IMR-90 (cell line): ENCODE measurements around the gene STK10. TPM values are rescaled to one million over a fixed set of nuclear protein-coding genes. Genes with fewer than 3 reads are reported as not detected.

ENCODE experiments used
- ATAC-seq: fragments of 200-7000 bp; cut with Tn5 transposase; 2 replicates; pipeline ENCODE4 v1.9.1; 2020; ENCODE audit warnings: low read depth, mild to moderate bottlenecking, moderate library complexity
- BruUV-seq: library from RNA; stranded (reverse); fragments of 400-500 nt; replicated peaks from 2 replicates; lab custom pipeline; 2021; lab: Mats Ljungman, UMichigan
- CTCF ChIA-PET: fragments of 300-600 bp; formaldehyde crosslinking; extraction: SDS; loops from one replicate; lab custom pipeline; 2021; ENCODE audit warnings: antibody characterized with exemption; lab: Yijun Ruan, JAX
- POLR2A ChIA-PET: fragments of 300-600 bp; sonication (Branson Sonifier 250); formaldehyde crosslinking; loops from one replicate; lab custom pipeline; 2022; ENCODE audit warnings: antibody characterized with exemption; ENCODE audit not compliant: unreplicated experiment; lab: Charles Lee
- DNase-seq: peaks from one replicate; pipeline ENCODE4 v3.0.0; 2013
- H2AFZ ChIP-seq: replicated peaks from 2 replicates; pipeline ENCODE3; 2013; ENCODE audit warnings: low read length, mild to moderate bottlenecking; ENCODE audit not compliant: poor library complexity
- H2AK5ac ChIP-seq: 2 replicates; pipeline ENCODE4 v1.6.1; 2013; ENCODE audit warnings: low read depth, low read length, inconsistent platforms
- H2AK9ac ChIP-seq: replicated peaks from 2 replicates; pipeline ENCODE3; 2013; ENCODE audit warnings: mild to moderate bottlenecking, low read depth, low read length, moderate library complexity; ENCODE audit not compliant: poor library complexity
- H2BK120ac ChIP-seq: 2 replicates; pipeline ENCODE4 v1.6.1; 2013; ENCODE audit warnings: low read depth, low read length, inconsistent platforms
- H2BK15ac ChIP-seq: 3 replicates; pipeline ENCODE4 v1.6.1; 2013; ENCODE audit warnings: low read depth, low read length, inconsistent platforms
- H2BK20ac ChIP-seq: 2 replicates; pipeline ENCODE4 v1.6.1; 2013; ENCODE audit warnings: low read depth, mild to moderate bottlenecking, inconsistent platforms, low read length, moderate library complexity
- H2BK5ac ChIP-seq: 2 replicates; pipeline ENCODE4 v1.6.1; 2013; ENCODE audit warnings: mild to moderate bottlenecking, low read depth, low read length, inconsistent platforms; ENCODE audit not compliant: poor library complexity, severe bottlenecking
- H3K14ac ChIP-seq: replicated peaks from 2 replicates; pipeline ENCODE4 v1.6.1; 2013; ENCODE audit warnings: low read depth, low read length, inconsistent platforms
- H3K18ac ChIP-seq: 2 replicates; pipeline ENCODE4 v1.6.1; 2013; ENCODE audit warnings: low read depth, low read length, control low read depth
- H3K23ac ChIP-seq: 2 replicates; pipeline ENCODE4 v1.6.1; 2013; ENCODE audit warnings: low read depth, low read length, inconsistent platforms
- H3K27ac ChIP-seq: 2 replicates; pipeline ENCODE4 v1.5.1; 2013; ENCODE audit warnings: mild to moderate bottlenecking, control low read depth, low read length; ENCODE audit not compliant: insufficient read depth
- H3K27me3 ChIP-seq: 2 replicates; pipeline ENCODE4 v1.6.1; 2013; ENCODE audit warnings: low read length; ENCODE audit not compliant: control insufficient read depth, insufficient read depth
- H3K36me3 ChIP-seq: 2 replicates; pipeline ENCODE4 v1.6.1; 2013; ENCODE audit warnings: low read length, mixed read lengths; ENCODE audit not compliant: control insufficient read depth, insufficient read depth
- H3K4ac ChIP-seq: 2 replicates; pipeline ENCODE4 v1.6.1; 2013; ENCODE audit warnings: low read depth, low read length, inconsistent platforms
- H3K4me1 ChIP-seq: 2 replicates; pipeline ENCODE4 v1.6.1; 2013; ENCODE audit warnings: low read length, mixed read lengths; ENCODE audit not compliant: control insufficient read depth, insufficient read depth
- H3K4me2 ChIP-seq: 2 replicates; pipeline ENCODE4 v1.6.1; 2013; ENCODE audit warnings: low read depth, mild to moderate bottlenecking, control low read depth, low read length, moderate library complexity
- H3K4me3 ChIP-seq: 2 replicates; pipeline ENCODE4 v1.5.1; 2013; ENCODE audit warnings: low read depth, mild to moderate bottlenecking, control low read depth, low read length, moderate library complexity; ENCODE audit not compliant: insufficient read depth
- H3K56ac ChIP-seq: 2 replicates; pipeline ENCODE4 v1.6.1; 2013; ENCODE audit warnings: low read length, inconsistent platforms; ENCODE audit not compliant: insufficient read depth; ENCODE audit errors: extremely low read depth
- H3K79me1 ChIP-seq, 2 experiments: 2 replicates each; pipeline ENCODE4 v1.6.1; 2013; ENCODE audit warnings: low read length in 2 of 2, inconsistent platforms in 1 of 2, low read depth in 1 of 2
- H3K9ac ChIP-seq: 2 replicates; pipeline ENCODE4 v1.6.1; 2013; ENCODE audit warnings: low read depth, low read length, control low read depth
- H3K9me1 ChIP-seq: 2 replicates; pipeline ENCODE4 v1.6.1; 2013; ENCODE audit warnings: low read length, inconsistent platforms; ENCODE audit not compliant: insufficient read depth
- H3K9me3 ChIP-seq: 2 replicates; pipeline ENCODE4 v1.6.1; 2013; ENCODE audit warnings: low read length; ENCODE audit not compliant: control insufficient read depth, insufficient read depth
- H4K20me1 ChIP-seq: 2 replicates; pipeline ENCODE4 v1.6.1; 2013; ENCODE audit warnings: low read length, inconsistent platforms; ENCODE audit not compliant: insufficient read depth
- H4K5ac ChIP-seq: 2 replicates; pipeline ENCODE4 v1.6.1; 2013; ENCODE audit warnings: mild to moderate bottlenecking, low read depth, low read length, control low read depth
- H4K8ac ChIP-seq, 2 experiments: 2 replicates each; pipeline ENCODE4 v1.6.1; 2013; ENCODE audit warnings: low read depth in 2 of 2, low read length in 2 of 2, control low read depth in 1 of 2, inconsistent platforms in 1 of 2
- H4K91ac ChIP-seq: 2 replicates; pipeline ENCODE4 v1.6.1; 2013; ENCODE audit warnings: low read depth, low read length, inconsistent platforms; ENCODE audit not compliant: insufficient read depth
- BHLHE40 ChIP-seq: fragments of 150-350 bp; IDR thresholded peaks from 2 replicates; pipeline ENCODE4 v1.6.1; 2016; ENCODE audit warnings: mild to moderate bottlenecking, low read depth, low read length
- CHD1 ChIP-seq: IDR thresholded peaks from 2 replicates; pipeline ENCODE4 v1.6.1; 2012; ENCODE audit warnings: low read depth, low read length, improper control_type of control experiment
- CTCF ChIP-seq: conservative IDR thresholded peaks from 2 replicates; pipeline ENCODE4 v1.5.1; 2012; ENCODE audit warnings: mild to moderate bottlenecking, low read depth, low read length, improper control_type of control experiment
- ELK1 ChIP-seq: fragments of 150-350 bp; IDR thresholded peaks from 2 replicates; pipeline ENCODE4 v1.6.1; 2016; ENCODE audit warnings: low read depth, mild to moderate bottlenecking, low read length, moderate library complexity, borderline replicate concordance
- FOS ChIP-seq: fragments of 150-350 bp; IDR thresholded peaks from 2 replicates; pipeline ENCODE4 v1.6.1; 2016; ENCODE audit warnings: low read depth, low read length
- MAFK ChIP-seq: IDR thresholded peaks from 2 replicates; pipeline ENCODE4 v1.6.1; 2012; ENCODE audit warnings: low read depth, low read length, improper control_type of control experiment
- MXI1 ChIP-seq: IDR thresholded peaks from 2 replicates; pipeline ENCODE4 v1.6.1; 2012; ENCODE audit warnings: low read depth, mild to moderate bottlenecking, low read length, moderate library complexity, borderline replicate concordance
- NFE2L2 ChIP-seq: fragments of 150-350 bp; IDR thresholded peaks from 2 replicates; pipeline ENCODE4 v1.6.1; 2016; ENCODE audit warnings: low read depth, mild to moderate bottlenecking, low read length
- POLR2A ChIP-seq: IDR thresholded peaks from 2 replicates; pipeline ENCODE4 v1.6.1; 2012; ENCODE audit warnings: mild to moderate bottlenecking, low read depth, low read length
- RAD21 ChIP-seq: IDR thresholded peaks from 2 replicates; pipeline ENCODE4 v1.6.1; 2012; ENCODE audit warnings: low read length, improper control_type of control experiment
- RCOR1 ChIP-seq: IDR thresholded peaks from 2 replicates; pipeline ENCODE4 v1.6.1; 2012; ENCODE audit warnings: mild to moderate bottlenecking, low read length, improper control_type of control experiment; ENCODE audit not compliant: insufficient replicate concordance
- SMC3 ChIP-seq: fragments of 150-350 bp; IDR thresholded peaks from 2 replicates; pipeline ENCODE4 v1.6.1; 2016; ENCODE audit warnings: low read depth, mild to moderate bottlenecking, antibody characterized with exemption, low read length, moderate library complexity
- USF2 ChIP-seq: fragments of 150-350 bp; IDR thresholded peaks from 2 replicates; pipeline ENCODE4 v1.6.1; 2017; ENCODE audit warnings: mild to moderate bottlenecking, antibody characterized with exemption, low read length, low read depth
- WGBS, 2 experiments: methylation state at CpG; one replicate each; pipeline versions ENCODE4 v1.1.5 to v1.1.7; 2013; ENCODE audit warnings: missing lambda C conversion rate in 2 of 2; ENCODE audit not compliant: insufficient read length in 1 of 2; ENCODE audit errors: extremely low coverage in 2 of 2; 5-methylcytosine and 5-hydroxymethylcytosine counted together
- dilution Hi-C: fragments of 300-500 bp; cut with HindIII; formaldehyde crosslinking; loops from one replicate; pipeline ENCODE4 v1.14.3; 2018; ENCODE audit warnings: low sequenced_read_pairs; ENCODE audit not compliant: unreplicated experiment
- in situ Hi-C: fragments of 300-500 bp; cut with MboI; formaldehyde crosslinking; loops from 3 replicates; pipeline ENCODE4 v1.14.3; 2019; ENCODE audit warnings: low sequenced_read_pairs, inconsistent platforms, mixed read lengths
- intact Hi-C: fragments of 100-400 bp; cut with micrococcal nuclease; formaldehyde crosslinking; loops from 2 replicates; pipeline ENCODE4 v1.10.0; 2022
- polyA plus RNA-seq, 3 experiments: library from polyadenylated mRNA; depleted of rRNA; stranded (reverse); fragments of >200 nt; gene quantifications; 2 replicates each; pipeline ENCODE4 v1.2.3, GENCODE V29; 2012; ENCODE audit warnings: low replicate concordance in 1 of 3
- total RNA-seq: library from RNA; depleted of rRNA; stranded (reverse); fragments of >200 nt; gene quantifications from 2 replicates; pipeline ENCODE4 v1.2.3, GENCODE V29; 2012

Gene STK10
- total and polyA plus RNA-seq, 2 of the 4 experiments (the other 2 are of a cell fraction): 15.4 to 18.5 TPM

GRCh38 chr5:172105811-172106210 lies 82.2 kb downstream of the STK10 start:
- Histone ChIP-seq H3K56ac (no peak overlapping the region), H2AK5ac (peak overlapping the region; percentile 32; the same call in 1 of the 2 replicates), H2BK120ac (no peak overlapping the region), H3K4ac (0 out of 2 replicates have a peak overlapping the region, but pooled peaks have one; percentile 7), H2BK20ac (no peak overlapping the region), H3K36me3 (peaks cover 12% of the 10 kb centered on the region), H3K23ac (no peak overlapping the region), H3K4me2 (no peak overlapping the region), H3K18ac (no peak overlapping the region), H3K4me3 (no peak overlapping the region), H4K20me1 (peaks cover 4% of the 10 kb centered on the region; the same call in 1 of the 2 replicates), H3K14ac (no peak overlapping the region), H3K9me1 (peaks cover 20% of the 10 kb centered on the region), H4K5ac (no peak overlapping the region), H2BK5ac (no peak overlapping the region), H3K79me1 (peaks cover 6 to 61% of the 10 kb centered on the region in 2 experiments; a peak in 3 of 4 replicates), H2AFZ (no peak overlapping the region), H2AK9ac (peak overlapping the region; percentile 9), H4K91ac (0 out of 2 replicates have a peak overlapping the region, but pooled peaks have one; percentile 9), H3K9me3 (no peaks in the 10 kb centered on the region), H2BK15ac (no peak overlapping the region), H3K27ac (no peak overlapping the region), H3K27me3 (no peaks in the 10 kb centered on the region), H3K9ac (no peak overlapping the region), H3K4me1 (peaks cover 33% of the 10 kb centered on the region), H4K8ac (0 out of 4 replicates have a peak overlapping the region, but pooled peaks of 1 of the 2 experiments have one; percentile 23)
- intact Hi-C loops: loop anchor here (2.0 to 10.0 kb wide), 3 partner anchors 177 to 349 kb away; partner anchors contain the start of genes SH3PXD2B and UBTD2
- ATAC-seq (no peak), DNase-seq (no peak)
- POLR2A ChIA-PET: no interaction called here
- TF ChIP-seq CHD1 (no peak), RCOR1 (no peak), CTCF (no peak), USF2 (no peak), NFE2L2 (no peak), ELK1 (no peak), FOS (no peak), RAD21 (no peak), BHLHE40 (no peak), MAFK (no peak), SMC3 (no peak), POLR2A (no peak), MXI1 (no peak)
- in situ Hi-C loops: loop anchor here (10.0 kb wide), 1 partner anchor 179 kb away; the partner anchor contains the start of gene UBTD2
- BruUV-seq: no TSS peak
- WGBS, 2 experiments: 100% methylated on average over 5 of the region's 14 CpGs; no CpG with 5 or more reads in 1 of the 2 experiments
- dilution Hi-C loops: no loop called here
- CTCF ChIA-PET: interaction anchor here (1.5 kb wide), 1 partner anchor 188 kb away, joined by 3 read pairs; no protein-coding TSS in a partner anchor
